Aorta (tissue), 5 donors: Measurements from ENCODE around the gene UFSP2. TPM values are rescaled to one million over a fixed set of nuclear protein-coding genes. Genes with fewer than 3 reads are reported as not detected.
A peak's percentile ranks its signal among the peaks of the same experiment; 100 is the strongest.

Source experiments
- ATAC-seq: fragments of 200-7000 bp; cut with Tn5 transposase; one replicate; pipeline ENCODE4 v1.9.1; 2022; ENCODE audit warnings: moderate library complexity; ENCODE audit not compliant: low FRiP score
- DNase-seq, 2 donors: peaks; one replicate each; pipeline ENCODE4 v3.0.0-alpha.2; 2020
- H3K27ac ChIP-seq, 2 donors: one replicate each; pipeline ENCODE4 v1.5.1; 2013; ENCODE audit warnings: low read length in 2 of 2, mild to moderate bottlenecking in 2 of 2, moderate library complexity in 2 of 2, control low read depth in 1 of 2, inconsistent platforms in 1 of 2, low read depth in 1 of 2
- H3K27me3 ChIP-seq, 2 donors: one replicate each; pipeline ENCODE4 v1.6.1; 2013; ENCODE audit warnings: control low read depth in 1 of 2, low read length in 1 of 2, mild to moderate bottlenecking in 1 of 2, moderate library complexity in 1 of 2; ENCODE audit not compliant: insufficient read depth in 2 of 2, control insufficient read depth in 1 of 2
- H3K36me3 ChIP-seq, 2 donors: one replicate each; pipeline ENCODE4 v1.6.1; 2013; ENCODE audit warnings: control low read depth in 1 of 2, low read length in 1 of 2, mild to moderate bottlenecking in 1 of 2; ENCODE audit not compliant: insufficient read depth in 2 of 2, control insufficient read depth in 1 of 2
- H3K4me1 ChIP-seq, 2 donors: one replicate each; pipeline ENCODE4 v1.6.1; 2013; ENCODE audit warnings: low read length in 2 of 2, control low read depth in 1 of 2, mild to moderate bottlenecking in 1 of 2, moderate library complexity in 1 of 2; ENCODE audit not compliant: insufficient read depth in 2 of 2, control insufficient read depth in 1 of 2
- H3K4me3 ChIP-seq, 2 donors: one replicate each; pipeline ENCODE4 v1.5.1; 2013; ENCODE audit warnings: low read length in 2 of 2, control low read depth in 1 of 2, mild to moderate bottlenecking in 1 of 2
- H3K9me3 ChIP-seq: one replicate; pipeline ENCODE4 v1.6.1; 2013; ENCODE audit warnings: mild to moderate bottlenecking, low read length; ENCODE audit not compliant: control insufficient read depth
- WGBS, 2 donors: extraction: QIAGEN DNeasy Blood & Tissue Kit; methylation state at CpG; one replicate each; pipeline ENCODE4 v1.1.7; 2013; 5-methylcytosine and 5-hydroxymethylcytosine counted together
- intact Hi-C, 2 donors: fragments of 100-400 bp; cut with DNase I; formaldehyde crosslinking; loops; one replicate each; pipeline versions ENCODE4 v1.14.2 to v1.15.0; 2022
- polyA plus RNA-seq, 2 donors: library from polyadenylated mRNA; stranded (reverse); fragments of 200-250 nt; gene quantifications; one replicate each; pipeline ENCODE4 v1.2.3, GENCODE V29; 2013
- total RNA-seq, 2 donors: library from RNA; stranded (reverse); fragmentation: NEBNext Ultra II Directional; extraction: Animal tissue kit (Norgen Biotek cat#: 25700); gene quantifications; one replicate each; pipeline ENCODE4 v1.2.1, GENCODE V29; 2021
- donor health status: healthy with polysubstance abuse.
- donor health status: Bipolar disorder and iron deficiency.
- donor health status: DM: no; HTN: no; CAD: no.
- donor health status: DM: no; HTN: no; CAD: no.
- donor health status: DM: yes; HTN: yes; CAD: no.

Gene UFSP2
- total and polyA plus RNA-seq, 4 donors = 29.5 to 46.5 (median 38.7) TPM

- H3K36me3 ChIP-seq = no peaks in the 10 kb centered on the region
- H3K4me1 ChIP-seq = no peaks in the 10 kb centered on the region
- no peak for ATAC-seq
- no peak overlapping the region for H3K4me3 ChIP-seq
- intact Hi-C loops = no loop called here
- no peak overlapping the region for H3K27ac ChIP-seq
- DNase-seq = no peak
- 94% methylated on average over 2 of the region's 2 CpGs for WGBS, 2 donors
- no peaks in the 10 kb centered on the region for H3K9me3 ChIP-seq
- H3K27me3 ChIP-seq = no peaks in the 10 kb centered on the region
Measured at GRCh38 chr4:185445209-185445608, 19.4 kb upstream of the UFSP2 start.

- no peaks in the 10 kb centered on the region for H3K27me3 ChIP-seq
- H3K27ac ChIP-seq = no peak overlapping the region
- DNase-seq (no peak), ATAC-seq (no peak)
- no peaks in the 10 kb centered on the region for H3K36me3 ChIP-seq
- WGBS, 2 donors = 96 to 97% methylated on average over 2 of the region's 2 CpGs
- H3K4me3 ChIP-seq = no peak overlapping the region
- intact Hi-C loops = no loop called here
- no peaks in the 10 kb centered on the region for H3K9me3 ChIP-seq
- no peaks in the 10 kb centered on the region for H3K4me1 ChIP-seq
Measured at GRCh38 chr4:185441479-185441878, 15.7 kb upstream of the UFSP2 start.

- H3K27me3 ChIP-seq = no peaks in the 10 kb centered on the region
- H3K36me3 ChIP-seq = no peaks in the 10 kb centered on the region
- H3K9me3 ChIP-seq = no peaks in the 10 kb centered on the region
- H3K4me1 ChIP-seq = no peaks in the 10 kb centered on the region
- no peak overlapping the region for H3K4me3 ChIP-seq
- intact Hi-C loops = no loop called here
- H3K27ac ChIP-seq = no peak overlapping the region
- ATAC-seq = no peak
- DNase-seq = no peak
Measured at GRCh38 chr4:185437809-185438208, 12.0 kb upstream of the UFSP2 start.

GRCh38 chr4:185435466-185435865, 9.7 kb upstream of the UFSP2 start:
- H3K4me1 ChIP-seq = no peaks in the 10 kb centered on the region
- intact Hi-C loops = no loop called here
- DNase-seq (no peak), ATAC-seq (no peak)
- H3K27ac ChIP-seq = no peak overlapping the region
- no peak overlapping the region for H3K4me3 ChIP-seq
- H3K27me3 ChIP-seq = no peaks in the 10 kb centered on the region
- H3K9me3 ChIP-seq = no peaks in the 10 kb centered on the region
- no peaks in the 10 kb centered on the region for H3K36me3 ChIP-seq

GRCh38 chr4:185429660-185430059, 3.9 kb upstream of the UFSP2 start:
- Histone ChIP-seq H3K4me3 (no peak overlapping the region), H3K4me1 (peaks cover 0 to 2% of the 10 kb centered on the region in 2 donors), H3K27me3 (no peaks in the 10 kb centered on the region), H3K36me3 (no peaks in the 10 kb centered on the region), H3K9me3 (no peaks in the 10 kb centered on the region), H3K27ac (no peak overlapping the region)
- 64 to 79% methylated on average over 5 of the region's 5 CpGs for WGBS, 2 donors
- ATAC-seq (no peak), DNase-seq (no peak)
- intact Hi-C loops = loop anchor here (5.0 kb wide), 1 partner anchor 38 kb away; no protein-coding TSS in a partner anchor

- no peak for ATAC-seq
- intact Hi-C loops = loop anchor here (5.0 kb wide), 1 partner anchor 40 kb away; no protein-coding TSS in a partner anchor
- Histone ChIP-seq H3K4me1 (peaks cover 2 to 3% of the 10 kb centered on the region in 2 donors), H3K27me3 (no peaks in the 10 kb centered on the region), H3K27ac (no peak overlapping the region), H3K36me3 (no peaks in the 10 kb centered on the region), H3K9me3 (no peaks in the 10 kb centered on the region), H3K4me3 (no peak overlapping the region)
- WGBS, 2 donors = 90 to 93% methylated on average over 21 to 22 of the region's 22 CpGs
- no peak for DNase-seq
Measured at GRCh38 chr4:185426960-185427688, 1.4 kb upstream of the UFSP2 start.

GRCh38 chr4:185424905-185425646, 688 bp downstream of the UFSP2 start:
- Histone ChIP-seq H3K27me3 (no peaks in the 10 kb centered on the region), H3K27ac (peak overlapping the region; percentile 73 to 79), H3K9me3 (no peaks in the 10 kb centered on the region), H3K4me3 (peak overlapping the region; percentile 89 to 92), H3K4me1 (peaks cover 3 to 4% of the 10 kb centered on the region in 2 donors), H3K36me3 (no peaks in the 10 kb centered on the region)
- no peak for DNase-seq
- ATAC-seq = peak; percentile 59
- 11 to 12% methylated on average over 13 of the region's 13 CpGs for WGBS, 2 donors
- intact Hi-C loops = loop anchor here (5.0 kb wide), 1 partner anchor 42 kb away; no protein-coding TSS in a partner anchor

GRCh38 chr4:185421366-185422124, 4.2 kb downstream of the UFSP2 start:
- no peak overlapping the region for H3K27ac ChIP-seq
- intact Hi-C loops = no loop called here
- no peaks in the 10 kb centered on the region for H3K27me3 ChIP-seq
- H3K9me3 ChIP-seq = no peaks in the 10 kb centered on the region
- peaks cover 3 to 4% of the 10 kb centered on the region in 2 donors for H3K4me1 ChIP-seq
- no peak overlapping the region for H3K4me3 ChIP-seq
- no peak for ATAC-seq
- DNase-seq = no peak
- no peaks in the 10 kb centered on the region for H3K36me3 ChIP-seq
- 53 to 54% methylated on average over 2 of the region's 2 CpGs for WGBS, 2 donors
